ENCODE data around the gene KLHL40. TPM values are rescaled to one million over a fixed set of nuclear protein-coding genes. Genes with fewer than 3 reads are reported as not detected.

Gene KLHL40
- total and polyA plus RNA-seq, 2 donors: 0.06 to 3.5 TPM

Other genes with a start within 250 kb of the KLHL40 start
- 5.2 TPM for gene VIPR1, start 182.9 kb upstream of the KLHL40 start, total RNA-seq
- gene VIPR1, start 182.9 kb upstream of the KLHL40 start, polyA plus RNA-seq: 6.2 TPM
- gene SEC22C, start 103.6 kb upstream of the KLHL40 start, total RNA-seq: 57.8 TPM
- gene SEC22C, start 103.6 kb upstream of the KLHL40 start, polyA plus RNA-seq: 46.0 TPM
- 22.2 TPM for gene SS18L2, start 94.7 kb upstream of the KLHL40 start, total RNA-seq
- 29.5 TPM for gene SS18L2, start 94.7 kb upstream of the KLHL40 start, polyA plus RNA-seq
- 367 TPM for gene NKTR, start 84.9 kb upstream of the KLHL40 start, total RNA-seq
- gene NKTR, start 84.9 kb upstream of the KLHL40 start, polyA plus RNA-seq: 19.9 TPM
- 17.1 TPM for gene ZBTB47, start 31.8 kb upstream of the KLHL40 start, total RNA-seq
- gene ZBTB47, start 31.8 kb upstream of the KLHL40 start, polyA plus RNA-seq: 48.2 TPM
- gene HHATL, start 17.3 kb downstream of the KLHL40 start, total RNA-seq: 0.69 TPM
- 0.08 TPM for gene HHATL, start 17.3 kb downstream of the KLHL40 start, polyA plus RNA-seq
- gene CCDC13, start 87.7 kb downstream of the KLHL40 start, total RNA-seq: 1.1 TPM
- gene CCDC13, start 87.7 kb downstream of the KLHL40 start, polyA plus RNA-seq: 1.5 TPM
- 144 TPM for gene HIGD1A, start 119.0 kb downstream of the KLHL40 start, total RNA-seq
- gene HIGD1A, start 119.0 kb downstream of the KLHL40 start, polyA plus RNA-seq: 207 TPM
- gene ACKR2, start 123.9 kb downstream of the KLHL40 start, total RNA-seq: 6.8 TPM
- gene ACKR2, start 123.9 kb downstream of the KLHL40 start, polyA plus RNA-seq: 5.7 TPM
- gene CYP8B1, start 190.3 kb downstream of the KLHL40 start, total RNA-seq: not detected
- 0.10 TPM for gene CYP8B1, start 190.3 kb downstream of the KLHL40 start, polyA plus RNA-seq
- gene ZNF662, start 220.6 kb downstream of the KLHL40 start, total RNA-seq: 22.5 TPM
- gene ZNF662, start 220.6 kb downstream of the KLHL40 start, polyA plus RNA-seq: 5.1 TPM